AG04449 (cell line): Measurements from ENCODE around the gene ANKRD10.

ENCODE experiments used
- CTCF ChIA-PET: fragments of 350-600 bp; formaldehyde crosslinking; extraction: SDS; loops from one replicate; lab custom pipeline; 2021; ENCODE audit warnings: antibody characterized with exemption; lab: Yijun Ruan, JAX
- POLR2A ChIA-PET: fragments of 400-600, 350-600 bp; formaldehyde crosslinking; extraction: SDS; loops from one replicate; lab custom pipeline; 2020; ENCODE audit warnings: antibody characterized with exemption, inconsistent platforms; lab: Yijun Ruan, JAX
- DNase-seq: peaks from one replicate; pipeline ENCODE4 v3.0.0-alpha.2; 2010; ENCODE audit warnings: low read depth, low spot score
- H3K4me3 ChIP-seq: 2 replicates; pipeline ENCODE4 v1.5.1; 2011; ENCODE audit warnings: low read depth, mild to moderate bottlenecking, control low read depth, low read length
- TF ChIP-seq, protein P1 (sequence below): IDR thresholded peaks from one replicate; pipeline ENCODE4 v1.5.1; 2011; ENCODE audit warnings: mild to moderate bottlenecking, moderate library complexity, low read length, control low read depth, inconsistent platforms; ENCODE audit not compliant: insufficient read depth; ENCODE audit errors: missing control alignments

The ANKRD10 gene

DNA sequence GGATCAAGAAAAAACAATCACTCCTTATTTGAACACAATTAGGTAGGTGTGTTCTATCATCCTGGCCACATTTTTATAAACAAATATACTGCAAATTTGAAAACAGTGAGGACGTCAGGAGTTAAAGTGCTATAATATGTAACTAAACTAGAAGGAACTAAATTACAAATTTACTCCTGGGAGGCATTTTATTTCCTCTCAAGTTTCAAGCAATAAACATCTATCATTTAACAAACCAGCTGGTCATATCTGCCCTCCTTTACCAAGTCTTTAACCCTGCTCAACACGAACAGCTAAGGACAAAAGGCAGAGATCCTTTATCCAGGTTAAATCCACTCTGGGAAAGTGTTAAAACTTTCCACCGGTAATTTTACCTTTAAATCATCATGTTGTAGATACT lies 26.5 kb downstream of the ANKRD10 start:
- ChIA-PET CTCF (no interaction called here), POLR2A (no interaction called here)
- TF ChIP-seq, protein P1, sequence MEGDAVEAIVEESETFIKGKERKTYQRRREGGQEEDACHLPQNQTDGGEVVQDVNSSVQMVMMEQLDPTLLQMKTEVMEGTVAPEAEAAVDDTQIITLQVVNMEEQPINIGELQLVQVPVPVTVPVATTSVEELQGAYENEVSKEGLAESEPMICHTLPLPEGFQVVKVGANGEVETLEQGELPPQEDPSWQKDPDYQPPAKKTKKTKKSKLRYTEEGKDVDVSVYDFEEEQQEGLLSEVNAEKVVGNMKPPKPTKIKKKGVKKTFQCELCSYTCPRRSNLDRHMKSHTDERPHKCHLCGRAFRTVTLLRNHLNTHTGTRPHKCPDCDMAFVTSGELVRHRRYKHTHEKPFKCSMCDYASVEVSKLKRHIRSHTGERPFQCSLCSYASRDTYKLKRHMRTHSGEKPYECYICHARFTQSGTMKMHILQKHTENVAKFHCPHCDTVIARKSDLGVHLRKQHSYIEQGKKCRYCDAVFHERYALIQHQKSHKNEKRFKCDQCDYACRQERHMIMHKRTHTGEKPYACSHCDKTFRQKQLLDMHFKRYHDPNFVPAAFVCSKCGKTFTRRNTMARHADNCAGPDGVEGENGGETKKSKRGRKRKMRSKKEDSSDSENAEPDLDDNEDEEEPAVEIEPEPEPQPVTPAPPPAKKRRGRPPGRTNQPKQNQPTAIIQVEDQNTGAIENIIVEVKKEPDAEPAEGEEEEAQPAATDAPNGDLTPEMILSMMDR = no peak
- DNase-seq = no peak
- no peak overlapping the region for H3K4me3 ChIP-seq

DNA sequence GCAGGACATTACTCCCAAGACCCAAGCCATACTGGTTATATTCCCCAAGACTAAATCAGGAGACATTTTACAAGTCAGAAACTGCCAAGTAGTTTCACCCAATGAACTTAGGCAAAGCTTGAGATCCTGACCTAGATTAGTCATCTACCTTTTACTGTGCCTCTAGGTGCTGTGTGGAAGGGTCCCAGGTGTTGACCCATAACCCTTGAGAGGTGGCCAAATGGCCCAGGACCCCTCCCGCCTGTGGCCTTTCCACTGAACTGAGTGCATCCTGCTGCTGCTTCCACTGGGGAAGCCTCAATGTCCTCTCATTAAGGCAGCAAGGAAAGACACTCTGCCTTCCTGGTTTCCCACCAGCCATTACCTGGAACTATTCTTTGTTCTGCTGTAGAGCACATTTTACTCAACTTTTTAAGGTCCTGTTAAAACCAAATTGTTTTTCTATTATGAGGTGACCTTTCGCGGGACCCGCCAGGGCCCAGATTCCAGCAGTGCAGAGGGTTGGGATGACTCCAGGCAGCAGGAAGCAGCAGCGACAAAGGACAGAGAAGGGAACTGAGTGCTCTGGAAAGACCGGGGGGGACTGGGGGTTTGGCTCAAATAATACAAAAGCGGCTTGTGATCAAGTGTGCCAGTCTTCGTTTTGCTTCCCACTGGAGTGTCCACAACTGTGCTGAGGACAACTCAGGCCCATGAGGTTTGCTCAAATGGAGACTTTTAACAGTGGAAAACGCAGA lies 27.1 kb downstream of the ANKRD10 start:
- no peak for DNase-seq
- POLR2A ChIA-PET = no interaction called here
- no peak overlapping the region for H3K4me3 ChIP-seq
- TF ChIP-seq, protein P1 = no peak
- CTCF ChIA-PET = no interaction called here

DNA sequence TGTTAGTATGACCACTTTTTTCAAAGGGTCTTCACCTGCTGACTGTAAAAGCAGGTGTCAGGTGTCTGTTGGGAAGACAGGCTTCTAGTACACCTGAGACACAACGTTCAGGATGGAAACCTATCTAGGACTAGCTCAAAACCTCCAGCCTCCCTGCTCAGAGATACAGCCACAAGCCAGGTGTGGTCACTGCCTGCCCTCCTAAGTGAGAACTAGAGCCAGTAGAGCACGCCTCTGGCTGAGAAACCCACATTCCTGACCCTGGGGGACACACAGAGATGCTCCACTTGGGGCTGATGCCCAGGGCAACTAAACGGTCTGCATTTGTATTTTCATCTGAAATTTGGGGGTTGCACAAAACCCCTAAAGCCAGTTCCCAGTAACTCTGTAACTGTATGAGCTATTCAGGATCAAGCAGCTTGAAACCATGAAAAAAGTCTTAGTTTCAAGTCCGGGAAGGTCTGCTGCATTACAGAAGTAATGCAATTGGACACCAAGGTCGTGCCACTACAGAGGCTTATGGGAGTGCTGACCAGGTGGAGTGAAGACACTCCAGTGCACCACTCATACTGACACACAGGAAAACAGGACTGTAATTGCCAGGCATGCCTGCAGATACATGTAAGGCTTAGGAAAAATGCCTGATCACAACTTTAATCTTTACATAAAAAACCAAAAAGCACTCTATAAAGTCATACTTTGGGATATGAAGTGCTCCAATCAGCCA lies 27.8 kb downstream of the ANKRD10 start:
- no peak for DNase-seq
- no peak overlapping the region for H3K4me3 ChIP-seq
- TF ChIP-seq, protein P1 = no peak
- POLR2A ChIA-PET = no interaction called here
- CTCF ChIA-PET = no interaction called here

DNA sequence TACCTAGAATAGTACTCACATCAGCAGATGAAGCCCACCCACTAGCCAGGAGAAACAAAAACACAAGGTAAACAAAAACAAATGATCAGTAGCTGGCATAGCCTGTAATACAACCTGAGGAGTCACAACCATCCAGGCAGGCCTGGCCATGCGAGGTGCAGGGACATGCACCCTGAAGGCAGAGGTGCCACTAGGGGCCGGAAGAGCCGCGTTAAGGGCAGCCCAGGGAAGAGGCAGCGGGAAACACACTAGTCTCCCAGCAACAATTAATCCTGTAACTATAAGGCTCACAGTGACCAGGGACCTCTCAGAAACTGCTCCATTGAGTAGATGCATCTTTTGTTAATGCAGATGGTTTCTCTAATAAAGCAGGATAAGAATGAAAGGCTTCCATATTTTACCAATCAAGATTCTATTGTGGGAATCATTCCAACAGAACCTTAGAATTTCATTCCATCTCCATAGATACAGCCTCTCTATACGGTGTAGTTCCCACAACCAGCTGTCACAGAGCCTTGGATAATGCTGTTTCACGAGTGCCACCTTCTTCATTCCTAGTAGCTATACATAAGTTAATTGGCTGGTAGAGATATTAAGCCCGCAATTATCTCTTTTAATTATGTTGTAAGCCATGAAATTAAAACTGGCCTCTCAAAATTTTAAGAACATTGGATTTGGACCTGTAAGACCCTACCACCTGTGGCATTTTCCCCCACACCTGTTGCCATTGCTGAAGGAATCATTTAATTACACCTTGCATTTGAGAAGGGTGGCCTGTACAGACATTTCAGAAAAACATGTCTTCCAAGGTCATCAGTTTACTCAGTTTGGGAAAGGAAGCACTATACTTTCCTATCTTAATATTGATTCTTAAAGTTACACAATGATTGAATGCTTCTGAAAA lies 28.7 kb downstream of the ANKRD10 start:
- DNase-seq = no peak
- POLR2A ChIA-PET = no interaction called here
- CTCF ChIA-PET = no interaction called here
- no peak overlapping the region for H3K4me3 ChIP-seq
- TF ChIP-seq, protein P1 = no peak

DNA sequence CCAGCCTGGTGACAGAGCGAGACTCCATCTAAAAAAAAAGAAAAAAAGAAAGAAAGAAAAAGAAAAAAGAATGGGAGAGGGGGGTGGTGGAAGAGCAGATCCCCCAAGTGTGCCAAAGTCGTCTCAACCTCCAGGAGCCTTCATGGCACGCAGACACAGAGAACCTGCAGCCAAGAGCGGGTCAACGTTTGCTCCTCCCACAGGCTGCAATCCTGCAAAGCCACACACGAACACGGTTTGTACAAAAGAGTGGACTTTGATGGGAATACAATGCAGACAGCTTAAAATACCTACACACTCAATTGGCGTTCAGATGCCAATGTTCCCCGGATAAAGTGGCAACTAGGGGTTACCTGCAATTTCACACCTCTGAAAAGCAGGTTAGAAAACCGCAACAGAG lies 29.4 kb downstream of the ANKRD10 start:
- no peak overlapping the region for H3K4me3 ChIP-seq
- TF ChIP-seq, protein P1 = no peak
- ChIA-PET CTCF (interaction anchor here (0.7 kb wide), 1 partner anchor 15 kb away, joined by 3 read pairs; no protein-coding TSS in a partner anchor), POLR2A (no interaction called here)
- DNase-seq = no peak
